Tibial nerve (tissue), 3 donors: ENCODE measurements around the gene HMSD.

Experiments
- CTCF ChIP-seq, 5 experiments: fragments of 200-600 bp in 3 of 5; fragments of 450-650 bp in 2 of 5; sonication (generic) in 3 of 5; IDR thresholded peaks; one replicate each; pipeline ENCODE4 v1.5.1; 2016 to 2019; ENCODE audit warnings: antibody characterized with exemption in 5 of 5, mild to moderate bottlenecking in 3 of 5, moderate library complexity in 2 of 5
- POLR2A ChIP-seq, 2 donors: fragments of 450-650 bp; IDR thresholded peaks; one replicate each; pipeline ENCODE4 v1.6.1; 2017; ENCODE audit warnings: antibody characterized with exemption in 2 of 2, mild to moderate bottlenecking in 2 of 2, moderate library complexity in 2 of 2

DNA sequence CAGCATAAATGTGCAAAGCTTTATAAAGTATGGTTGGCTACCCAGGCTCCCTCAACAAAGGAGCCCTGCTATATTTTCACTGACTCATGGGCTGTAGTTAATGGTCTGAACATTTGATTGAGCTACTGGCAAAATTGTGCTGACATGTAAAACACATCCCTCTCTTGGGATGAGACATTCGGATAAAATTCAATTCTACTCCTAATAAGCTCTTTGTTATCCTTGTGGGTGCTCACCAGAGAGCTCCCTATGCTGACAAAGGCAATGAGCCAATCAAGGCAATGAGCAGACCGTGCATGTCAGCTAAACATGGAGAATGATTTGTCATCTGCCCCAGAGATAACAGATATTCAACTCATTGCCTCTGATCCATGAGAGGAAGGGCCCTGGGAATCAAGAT is 48.5 kb downstream of the HMSD start:
- TF ChIP-seq CTCF (IDR thresholded peaks at IDR 0.05) (no peak), POLR2A (IDR thresholded peaks at IDR 0.05) (no peak)
